Immature natural killer cell (primary cell): ENCODE data around the gene RUNX2. TPM values are rescaled to one million over a fixed set of nuclear protein-coding genes. Genes with fewer than 3 reads are reported as not detected.

Experiments
- DNase-seq, 3 donors: peaks; one replicate each; pipeline ENCODE4 v3.0.0; 2022; ENCODE audit warnings: mixed read lengths in 1 of 3
- H3K27ac Mint-ChIP-seq, 6 donors: one replicate each; pipeline ENCODE4 v1.8.0; 2020; ENCODE audit warnings: mixed read lengths in 6 of 6, mild to moderate bottlenecking in 5 of 6, inconsistent platforms in 4 of 6, moderate library complexity in 3 of 6
- H3K27me3 Mint-ChIP-seq, 3 donors: one replicate each; pipeline ENCODE4 v1.8.0; 2020 to 2021; ENCODE audit warnings: low read depth in 3 of 3, mild to moderate bottlenecking in 3 of 3, mixed read lengths in 3 of 3, moderate library complexity in 3 of 3, inconsistent platforms in 1 of 3
- H3K36me3 Mint-ChIP-seq, 3 donors: one replicate each; pipeline ENCODE4 v1.8.0; 2020; ENCODE audit warnings: mixed read lengths in 3 of 3, inconsistent platforms in 2 of 3, mild to moderate bottlenecking in 2 of 3
- H3K4me1 Mint-ChIP-seq, 2 donors: one replicate each; pipeline ENCODE4 v1.8.0; 2020; ENCODE audit warnings: inconsistent platforms in 2 of 2, mild to moderate bottlenecking in 2 of 2, mixed read lengths in 2 of 2, moderate library complexity in 1 of 2
- H3K4me3 Mint-ChIP-seq, 5 donors: one replicate each; pipeline ENCODE4 v1.8.0; 2020; ENCODE audit warnings: mild to moderate bottlenecking in 5 of 5, mixed read lengths in 5 of 5, inconsistent platforms in 3 of 5, moderate library complexity in 3 of 5
- H3K9me3 Mint-ChIP-seq, 6 donors: one replicate each; pipeline ENCODE4 v1.8.0; 2020; ENCODE audit warnings: mild to moderate bottlenecking in 6 of 6, mixed read lengths in 6 of 6, inconsistent platforms in 4 of 6, moderate library complexity in 3 of 6
- polyA plus RNA-seq, 3 donors: library from polyadenylated mRNA; unstranded; fragments of 300-500 nt; fragmentation: Illumina TruSeq; gene quantifications; one replicate each; pipeline ENCODE4 v1.2.3, GENCODE V29; 2021

The RUNX2 gene
- polyA plus RNA-seq, 3 donors from 2014 or later, result 2.6 to 11.8 (median 4.4) TPM

DNA sequence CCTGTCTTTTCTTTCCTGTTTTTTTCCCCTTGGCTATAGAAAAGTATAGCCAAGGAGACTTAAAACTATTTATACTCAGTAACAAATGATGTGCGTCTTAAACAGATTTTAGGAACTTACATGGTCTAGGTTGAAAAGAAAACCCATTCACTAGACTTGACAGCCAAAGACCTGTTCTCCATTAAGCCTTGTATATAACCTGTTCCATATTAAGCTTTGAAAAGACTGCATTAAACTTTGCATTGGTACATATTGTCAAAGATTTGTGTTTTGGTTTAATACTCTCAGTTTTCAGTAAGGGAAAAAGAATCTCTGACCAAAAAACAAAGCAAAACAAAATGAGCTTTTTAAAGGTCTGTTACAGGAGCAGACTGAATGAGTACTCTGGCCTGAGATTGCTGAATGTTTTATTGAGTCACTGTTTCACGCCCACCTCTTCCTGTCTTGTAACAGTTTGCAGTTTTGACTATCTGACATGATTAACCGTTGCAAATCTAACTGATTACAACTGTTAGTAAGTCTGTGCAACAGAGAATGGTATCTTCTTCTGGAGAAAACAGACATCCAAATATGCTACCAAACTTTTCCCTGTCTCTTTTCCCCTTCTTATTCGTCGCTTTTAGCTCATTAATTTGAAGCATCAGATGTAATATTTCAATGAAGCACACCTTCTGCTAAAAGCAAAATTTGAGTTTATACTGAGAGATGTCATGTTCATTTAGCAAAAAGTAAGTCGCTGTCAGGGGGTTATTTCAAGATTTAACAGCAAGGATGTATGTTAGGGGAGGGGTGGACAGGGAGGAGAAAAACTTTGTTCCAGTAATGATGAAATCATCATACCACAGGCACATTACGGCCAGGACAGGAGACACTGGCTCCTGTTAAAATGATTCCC is 108.7 kb downstream of the RUNX2 start:
- DNase-seq, result no peak

DNA sequence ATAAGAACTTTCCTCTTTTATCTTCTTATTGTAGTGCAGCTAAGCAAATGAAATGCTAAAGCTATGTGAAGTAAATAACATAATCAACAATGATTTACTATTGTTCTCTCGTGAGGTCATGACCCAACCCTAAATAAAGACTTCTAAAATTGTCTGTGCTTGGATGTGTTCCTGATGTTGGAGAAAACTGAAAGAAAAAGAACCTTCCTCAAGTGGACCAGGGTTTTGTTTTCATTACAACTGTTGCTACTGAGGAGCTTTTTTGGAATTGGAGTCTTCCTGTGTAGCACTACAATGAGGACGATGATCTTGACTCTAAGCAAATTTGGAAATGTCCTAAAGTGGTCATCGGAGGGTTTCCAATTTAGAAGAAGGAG is 109.3 kb downstream of the RUNX2 start:
- Mint-ChIP-seq H3K27me3 (peaks cover 0 to 3% (median 2%) of the 10 kb centered on the region in 3 donors), H3K4me1 (peaks cover 29 to 73% of the 10 kb centered on the region in 2 donors), H3K36me3 (no peaks in the 10 kb centered on the region), H3K9me3 (no peaks in the 10 kb centered on the region), H3K27ac (peak overlapping the region in 1 of 6 donors; percentile 17), H3K4me3 (no peak overlapping the region)
- DNase-seq, result no peak

More for the DNA sequence above, 108.7 kb downstream of the RUNX2 start:
- Mint-ChIP-seq H3K36me3 (no peaks in the 10 kb centered on the region), H3K27ac (peak overlapping the region in 3 of 6 donors; percentile 43 to 63 (median 60)), H3K9me3 (no peaks in the 10 kb centered on the region), H3K4me1 (peaks cover 33 to 74% of the 10 kb centered on the region in 2 donors), H3K27me3 (peaks cover 2 to 5% (median 3%) of the 10 kb centered on the region in 3 donors), H3K4me3 (peak overlapping the region in 3 of 5 donors; percentile 5 to 42 (median 6))

DNA sequence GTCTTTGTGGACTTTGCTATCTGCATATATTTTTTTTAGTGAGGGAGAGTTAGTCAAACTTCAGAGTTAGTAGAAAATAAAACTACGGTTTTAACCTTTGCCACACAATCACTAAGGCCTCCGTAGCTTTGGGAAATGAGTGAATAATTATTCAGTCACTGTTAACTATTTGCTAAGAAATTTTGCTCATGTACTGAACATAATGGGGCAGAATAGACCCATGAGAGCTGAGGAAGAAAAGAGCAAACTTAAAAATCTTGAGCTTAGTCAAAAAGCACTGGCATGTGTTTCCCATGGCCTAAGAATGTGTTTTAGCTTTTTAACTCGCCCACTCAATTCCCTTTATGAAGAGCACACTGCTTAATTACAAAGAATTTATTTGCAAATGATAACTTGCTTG is 110.0 kb downstream of the RUNX2 start:
- Mint-ChIP-seq H3K9me3 (no peaks in the 10 kb centered on the region), H3K4me1 (peaks cover 29 to 70% of the 10 kb centered on the region in 2 donors), H3K27ac (no peak overlapping the region), H3K36me3 (no peaks in the 10 kb centered on the region), H3K27me3 (peaks cover 0 to 3% (median 2%) of the 10 kb centered on the region in 3 donors), H3K4me3 (no peak overlapping the region)
- no peak for DNase-seq

DNA sequence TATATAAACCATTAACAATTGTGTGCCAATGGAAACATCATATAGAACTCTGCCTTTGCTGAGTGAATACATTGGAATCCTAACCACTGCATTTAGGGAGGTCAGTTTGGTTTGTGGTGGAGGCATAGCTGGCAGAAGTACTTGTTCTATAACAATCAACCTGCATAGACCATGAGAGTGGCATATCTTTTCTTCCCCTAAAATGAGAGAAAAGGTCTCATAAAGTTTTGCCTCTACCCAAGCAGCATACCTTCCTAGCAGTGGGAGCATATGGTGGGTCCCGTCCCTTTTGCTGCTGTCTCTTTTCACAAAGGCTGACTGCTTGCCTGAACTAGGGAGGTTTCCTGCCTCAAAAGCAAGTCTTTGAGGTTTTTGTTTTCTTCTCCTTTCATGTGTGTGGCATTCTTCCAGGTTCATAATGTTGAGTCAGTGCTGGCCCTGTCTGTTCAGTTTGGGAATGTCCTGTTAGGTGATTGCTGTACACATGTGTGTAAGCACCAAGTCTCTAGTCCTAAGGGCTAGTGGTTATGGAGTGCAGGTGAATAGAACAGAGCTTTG is 110.8 kb downstream of the RUNX2 start:
- Mint-ChIP-seq H3K4me3 (no peak overlapping the region), H3K9me3 (no peaks in the 10 kb centered on the region), H3K36me3 (no peaks in the 10 kb centered on the region), H3K27me3 (peaks cover 0 to 3% (median 2%) of the 10 kb centered on the region in 3 donors), H3K4me1 (peaks cover 26 to 70% of the 10 kb centered on the region in 2 donors), H3K27ac (no peak overlapping the region)
- no peak for DNase-seq

DNA sequence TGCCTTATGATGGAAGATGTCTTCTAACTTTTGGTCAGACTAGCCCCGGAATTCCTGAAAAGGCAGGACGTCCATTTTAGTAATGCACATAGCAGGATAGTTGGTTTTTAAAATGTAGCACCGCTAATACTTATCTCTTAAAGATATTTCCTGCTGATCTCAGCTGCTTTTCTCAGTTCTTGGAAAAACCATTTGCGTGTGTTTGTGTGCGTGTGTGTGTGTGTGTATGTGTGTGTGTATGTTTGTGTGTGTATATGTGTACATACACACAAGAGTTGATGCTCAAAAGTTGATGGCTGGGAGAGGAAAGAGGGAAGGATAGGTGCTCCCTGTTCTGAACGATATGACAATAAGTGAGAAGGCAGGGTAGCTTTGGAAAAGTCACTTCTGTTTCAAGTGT is 111.3 kb downstream of the RUNX2 start:
- no peak overlapping the region for H3K27ac Mint-ChIP-seq
- H3K27me3 Mint-ChIP-seq, result peaks cover 0 to 3% (median 2%) of the 10 kb centered on the region in 3 donors
- no peaks in the 10 kb centered on the region for H3K9me3 Mint-ChIP-seq
- H3K4me1 Mint-ChIP-seq, result peaks cover 26 to 69% of the 10 kb centered on the region in 2 donors
- no peaks in the 10 kb centered on the region for H3K36me3 Mint-ChIP-seq
- DNase-seq, result no peak
- H3K4me3 Mint-ChIP-seq, result no peak overlapping the region

DNA sequence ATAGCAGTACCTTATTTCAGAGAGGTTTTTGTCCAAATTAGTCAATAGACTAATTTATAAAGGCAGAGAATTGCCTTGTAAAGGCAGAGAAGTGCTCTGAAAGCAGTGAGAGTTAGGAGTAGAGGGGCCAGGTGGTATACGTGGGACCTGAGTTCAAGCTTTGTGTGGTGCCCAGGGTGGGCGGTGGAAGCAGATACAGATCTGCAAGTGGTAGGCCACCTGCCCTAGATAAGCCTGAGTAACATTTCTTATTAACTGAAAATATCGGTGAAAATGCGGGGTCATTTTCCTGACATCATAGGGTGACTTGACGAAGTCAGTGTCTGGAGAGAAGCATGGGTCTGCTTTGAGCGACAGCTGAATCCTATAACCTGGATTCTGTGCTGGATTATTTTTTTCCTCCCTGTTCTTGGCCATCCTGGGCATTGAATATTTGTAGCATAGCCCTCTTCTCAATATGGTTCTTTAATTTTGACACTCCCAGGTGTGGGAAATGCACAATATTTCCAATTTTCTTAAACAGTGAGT is 111.8 kb downstream of the RUNX2 start:
- Mint-ChIP-seq H3K4me3 (no peak overlapping the region), H3K36me3 (no peaks in the 10 kb centered on the region), H3K4me1 (peaks cover 26 to 67% of the 10 kb centered on the region in 2 donors), H3K9me3 (no peaks in the 10 kb centered on the region), H3K27me3 (peaks cover 0 to 3% (median 2%) of the 10 kb centered on the region in 3 donors), H3K27ac (no peak overlapping the region)
- no peak for DNase-seq

DNA sequence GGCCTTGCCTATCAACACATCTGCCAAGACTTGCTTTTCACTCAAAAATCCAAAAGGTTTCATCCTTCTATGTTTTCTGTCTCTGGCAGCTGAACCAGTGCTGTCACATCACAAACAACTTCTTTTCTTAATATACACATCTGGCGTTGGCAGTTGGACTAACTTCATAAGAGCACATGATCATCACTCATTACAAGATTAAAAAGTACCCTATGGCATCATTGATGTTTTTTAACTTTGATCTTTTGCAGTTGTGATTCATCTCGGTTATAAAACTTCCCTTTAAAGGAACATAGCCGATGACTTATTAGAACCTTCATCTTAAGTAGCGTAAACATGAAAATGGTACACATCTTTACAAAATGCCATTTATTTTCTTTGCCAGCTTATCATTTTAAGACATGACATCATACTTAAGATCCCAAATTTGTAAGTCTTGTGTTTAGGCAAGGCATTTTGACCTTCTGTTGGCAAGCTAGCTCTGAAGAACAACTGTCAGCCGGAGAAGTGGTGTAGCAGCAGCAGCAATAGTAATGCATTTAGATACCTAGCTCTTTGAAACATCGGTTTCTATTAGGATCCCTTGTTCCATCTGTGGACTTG is 113.8 kb downstream of the RUNX2 start:
- Mint-ChIP-seq H3K9me3 (no peaks in the 10 kb centered on the region), H3K27ac (no peak overlapping the region), H3K4me3 (no peak overlapping the region), H3K36me3 (no peaks in the 10 kb centered on the region), H3K27me3 (peaks cover 0 to 3% (median 2%) of the 10 kb centered on the region in 3 donors), H3K4me1 (peaks cover 20 to 62% of the 10 kb centered on the region in 2 donors)
- no peak for DNase-seq

DNA sequence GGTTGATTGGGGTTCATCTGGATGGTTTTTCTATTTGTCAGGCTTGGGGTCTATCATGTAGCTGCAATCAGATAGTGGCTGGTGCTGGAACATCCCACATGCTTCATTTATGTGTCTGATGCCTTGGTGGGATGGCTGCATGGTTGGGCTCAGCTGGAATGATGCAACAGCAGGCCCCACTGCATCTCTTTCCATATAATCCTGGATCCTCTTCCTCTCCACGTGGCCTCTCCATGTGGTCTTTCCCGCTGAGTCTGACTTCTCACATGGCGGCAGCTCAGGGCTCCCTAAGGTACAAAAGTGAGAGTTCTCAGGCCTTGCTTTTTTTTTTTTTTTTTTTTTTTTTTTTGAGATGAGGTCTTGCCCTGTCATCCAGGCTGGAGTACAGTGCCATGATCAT is 114.6 kb downstream of the RUNX2 start:
- no peak for DNase-seq
- H3K36me3 Mint-ChIP-seq, result no peaks in the 10 kb centered on the region
- peaks cover 12 to 62% of the 10 kb centered on the region in 2 donors for H3K4me1 Mint-ChIP-seq
- H3K9me3 Mint-ChIP-seq, result no peaks in the 10 kb centered on the region
- no peak overlapping the region for H3K4me3 Mint-ChIP-seq
- H3K27me3 Mint-ChIP-seq, result peaks cover 0 to 2% (median 0%) of the 10 kb centered on the region in 3 donors
- no peak overlapping the region for H3K27ac Mint-ChIP-seq

DNA sequence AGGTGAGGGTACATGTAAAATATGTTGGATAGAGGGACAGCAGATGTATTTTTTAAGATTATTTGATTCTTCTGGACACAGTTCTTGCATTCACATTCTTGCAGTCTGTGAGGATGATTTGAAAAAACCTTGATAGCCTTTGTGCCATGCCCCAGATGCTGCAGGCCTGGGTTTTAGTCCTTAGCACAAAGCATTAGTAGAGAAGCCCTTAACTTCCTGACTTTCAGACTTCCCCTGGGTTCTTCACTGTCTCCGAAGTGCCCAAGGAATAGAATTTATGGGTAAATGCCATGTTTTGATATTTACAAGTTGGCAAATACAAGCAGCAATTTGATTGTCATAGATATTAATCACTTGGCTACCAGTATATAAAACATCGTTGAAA is 117.2 kb downstream of the RUNX2 start:
- H3K4me3 Mint-ChIP-seq, result no peak overlapping the region
- H3K36me3 Mint-ChIP-seq, result no peaks in the 10 kb centered on the region
- H3K27ac Mint-ChIP-seq, result peak overlapping the region in 2 of 6 donors; percentile 39 to 71
- DNase-seq, result no peak
- H3K27me3 Mint-ChIP-seq, result peaks cover 2 to 4% (median 3%) of the 10 kb centered on the region in 3 donors
- H3K4me1 Mint-ChIP-seq, result peaks cover 26 to 66% of the 10 kb centered on the region in 2 donors
- H3K9me3 Mint-ChIP-seq, result no peaks in the 10 kb centered on the region

DNA sequence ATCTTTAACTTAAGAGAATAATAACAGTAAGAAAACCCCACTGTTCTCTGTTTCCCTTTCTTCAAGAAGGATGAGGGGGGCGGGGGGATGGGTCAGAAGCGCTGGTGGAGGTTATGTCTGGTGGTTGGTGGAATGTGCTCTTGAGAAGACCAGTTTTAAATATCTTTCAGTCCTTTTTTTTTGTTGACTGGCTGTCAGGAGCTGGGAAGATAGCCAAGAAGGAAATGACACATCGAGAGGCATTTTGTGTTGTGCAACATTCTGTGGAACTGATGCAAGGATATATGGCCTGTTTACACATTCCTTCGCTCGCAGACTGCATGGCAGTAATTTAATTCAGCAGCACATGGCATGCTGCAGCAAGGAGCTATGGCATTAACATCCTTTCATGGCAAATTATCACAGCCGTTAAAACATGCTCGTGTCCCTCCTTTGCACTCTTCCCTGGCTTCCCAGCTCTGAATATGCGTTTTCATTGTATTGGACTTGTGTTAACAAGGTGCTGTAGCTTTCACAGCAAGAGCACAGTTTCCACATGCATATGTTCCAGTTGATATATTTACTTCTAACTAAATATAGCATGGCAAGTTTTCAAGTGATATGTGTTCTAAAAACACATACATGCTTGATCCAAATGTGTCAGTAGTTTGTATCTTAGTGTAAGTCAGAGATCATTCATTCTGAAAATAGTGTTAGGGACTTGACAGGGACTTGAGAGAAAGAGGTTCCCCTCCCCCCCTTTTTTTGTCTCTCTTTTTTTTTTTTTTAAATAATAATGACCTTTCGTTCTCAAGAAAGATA is 117.8 kb downstream of the RUNX2 start:
- Mint-ChIP-seq H3K9me3 (no peaks in the 10 kb centered on the region), H3K36me3 (no peaks in the 10 kb centered on the region), H3K4me1 (peaks cover 32 to 71% of the 10 kb centered on the region in 2 donors), H3K4me3 (peak overlapping the region in 1 of 5 donors; percentile 15), H3K27ac (peak overlapping the region in 2 of 6 donors; percentile 32 to 71), H3K27me3 (peaks cover 3 to 4% (median 4%) of the 10 kb centered on the region in 3 donors)
- DNase-seq, result no peak

DNA sequence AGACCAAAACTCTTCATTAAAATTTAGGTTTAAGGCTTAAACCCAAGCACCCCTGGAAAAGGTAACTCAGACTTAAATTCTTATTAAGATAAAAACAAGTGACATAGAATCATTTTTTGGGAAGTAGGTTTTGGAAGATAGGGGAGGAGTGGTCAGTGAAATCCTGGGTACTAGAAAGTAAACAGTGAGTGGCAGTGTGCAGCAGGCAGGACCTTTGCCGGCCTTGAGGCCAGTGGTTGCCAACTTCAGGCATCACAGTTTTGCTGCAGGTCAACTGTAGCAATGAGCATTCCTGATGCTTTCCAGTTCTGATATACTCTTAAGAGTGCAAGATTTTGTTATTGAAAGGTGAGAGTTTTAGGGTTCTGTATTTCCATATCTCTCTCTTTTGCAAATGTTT is 118.9 kb downstream of the RUNX2 start:
- Mint-ChIP-seq H3K27ac (no peak overlapping the region), H3K4me1 (peaks cover 34 to 79% of the 10 kb centered on the region in 2 donors), H3K4me3 (no peak overlapping the region), H3K27me3 (peaks cover 3 to 4% (median 4%) of the 10 kb centered on the region in 3 donors), H3K9me3 (no peaks in the 10 kb centered on the region), H3K36me3 (no peaks in the 10 kb centered on the region)
- DNase-seq, result no peak

DNA sequence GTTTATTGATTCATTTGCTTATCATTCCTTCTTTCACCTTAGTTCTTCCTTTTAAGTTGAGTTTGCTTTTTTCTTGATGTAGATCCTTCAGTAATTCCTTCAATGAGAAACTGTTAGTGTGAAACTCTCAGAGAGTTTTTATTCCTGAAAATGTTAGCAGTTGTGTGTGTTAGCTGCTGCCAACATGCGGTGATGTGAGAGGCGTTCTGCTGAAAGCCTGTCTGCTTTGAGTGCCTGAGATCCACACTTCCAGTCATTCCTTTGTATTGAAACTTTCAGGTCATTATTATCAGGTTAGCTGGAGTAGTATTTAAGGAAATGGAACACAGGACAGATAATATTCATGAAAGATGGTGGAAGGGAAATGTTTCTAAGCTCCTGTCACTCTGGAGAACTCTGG is 119.6 kb downstream of the RUNX2 start:
- H3K36me3 Mint-ChIP-seq, result no peaks in the 10 kb centered on the region
- peaks cover 34 to 81% of the 10 kb centered on the region in 2 donors for H3K4me1 Mint-ChIP-seq
- H3K4me3 Mint-ChIP-seq, result no peak overlapping the region
- H3K9me3 Mint-ChIP-seq, result no peaks in the 10 kb centered on the region
- no peak for DNase-seq
- peak overlapping the region in 2 of 6 donors; percentile 13 to 25 for H3K27ac Mint-ChIP-seq
- peaks cover 3 to 4% (median 4%) of the 10 kb centered on the region in 3 donors for H3K27me3 Mint-ChIP-seq
